HG02870 (cell line): ENCODE results near the gene LMX1A.

ENCODE experiments used
- ATAC-seq: cut with Tn5 transposase; IDR thresholded peaks from one replicate; pipeline ENCODE4 v1.9.1; 2021; ENCODE audit warnings: mild to moderate bottlenecking, moderate library complexity; ENCODE audit not compliant: unreplicated experiment

LMX1A gene

GRCh38 chr1:165173818-165174217 lies 182.7 kb downstream of the LMX1A start:
- ATAC-seq = no peak

- no peak for ATAC-seq
Measured at GRCh38 chr1:165173409-165173808, 183.1 kb downstream of the LMX1A start.

GRCh38 chr1:165172666-165173065 lies 183.8 kb downstream of the LMX1A start:
- no peak for ATAC-seq

- ATAC-seq = no peak
Measured at GRCh38 chr1:165169729-165170128, 186.8 kb downstream of the LMX1A start.

GRCh38 chr1:165169028-165169427 lies 187.5 kb downstream of the LMX1A start:
- ATAC-seq = no peak

- ATAC-seq = no peak
Measured at GRCh38 chr1:165168467-165168866, 188.0 kb downstream of the LMX1A start.

- ATAC-seq = no peak
Measured at GRCh38 chr1:165162671-165163241, 193.8 kb downstream of the LMX1A start.

GRCh38 chr1:165161130-165161529 lies 195.4 kb downstream of the LMX1A start:
- ATAC-seq = no peak

- no peak for ATAC-seq
Measured at GRCh38 chr1:165153182-165153581, 203.3 kb downstream of the LMX1A start.

- no peak for ATAC-seq
Measured at GRCh38 chr1:165152727-165153126, 203.8 kb downstream of the LMX1A start.

- ATAC-seq = no peak
Measured at GRCh38 chr1:165152109-165152508, 204.4 kb downstream of the LMX1A start.
